H9 (cell line): ENCODE data around the gene WBP1L. TPM values are rescaled to one million over a fixed set of nuclear protein-coding genes. Genes with fewer than 3 reads are reported as not detected.
"Not testable (repeated sequence)": the region's sequence is repeated elsewhere in the genome, so short reads cannot be mapped to it uniquely, and the experiment has no call there.

Experiments used
- DNase-seq: peaks from one replicate; pipeline ENCODE4 v3.0.0-alpha.2; 2017
- H2AFZ ChIP-seq: one replicate; pipeline ENCODE4 v1.6.1; 2013; ENCODE audit warnings: mild to moderate bottlenecking, low read length, control low read depth, moderate library complexity
- H2AK5ac ChIP-seq: 2 replicates; pipeline ENCODE4 v1.6.1; 2013; ENCODE audit warnings: low read length, control low read depth, mixed read lengths; ENCODE audit not compliant: insufficient read length
- H2BK120ac ChIP-seq: one replicate; pipeline ENCODE4 v1.6.1; 2013; ENCODE audit warnings: low read depth, mild to moderate bottlenecking, low read length, control low read depth, inconsistent platforms; ENCODE audit not compliant: poor library complexity, severe bottlenecking
- H2BK12ac ChIP-seq: 2 replicates; pipeline ENCODE4 v1.6.1; 2013; ENCODE audit warnings: low read length, control low read depth, mixed read lengths, low read depth; ENCODE audit not compliant: insufficient read length
- H2BK15ac ChIP-seq: 2 replicates; pipeline ENCODE4 v1.6.1; 2013; ENCODE audit warnings: low read depth, low read length, control low read depth
- H2BK20ac ChIP-seq: one replicate; pipeline ENCODE4 v1.6.1; 2013; ENCODE audit warnings: low read depth, mild to moderate bottlenecking, low read length, control low read depth, inconsistent platforms; ENCODE audit not compliant: poor library complexity, severe bottlenecking
- H2BK5ac ChIP-seq: 2 replicates; pipeline ENCODE4 v1.6.1; 2013; ENCODE audit warnings: low read length, control low read depth, mixed read lengths; ENCODE audit not compliant: insufficient read length
- H3K14ac ChIP-seq: 2 replicates; pipeline ENCODE4 v1.6.1; 2013; ENCODE audit warnings: low read length, control low read depth; ENCODE audit not compliant: insufficient read depth
- H3K18ac ChIP-seq: 2 replicates; pipeline ENCODE4 v1.6.1; 2013; ENCODE audit warnings: low read depth, mild to moderate bottlenecking, mixed read lengths, low read length, control low read depth; ENCODE audit not compliant: insufficient read length
- H3K23ac ChIP-seq: 2 replicates; pipeline ENCODE4 v1.6.1; 2013; ENCODE audit warnings: low read length, control low read depth, mixed read lengths, low read depth; ENCODE audit not compliant: insufficient read length
- H3K23me2 ChIP-seq: 2 replicates; pipeline ENCODE4 v1.6.1; 2013; ENCODE audit warnings: low read depth, mild to moderate bottlenecking, mixed read lengths, low read length, control low read depth; ENCODE audit not compliant: insufficient read length, poor library complexity, severe bottlenecking
- H3K27ac ChIP-seq: 2 replicates; pipeline ENCODE4 v1.5.1; 2013; ENCODE audit warnings: low read length, control low read depth, mixed read lengths, low read depth; ENCODE audit not compliant: insufficient read length
- H3K27me3 ChIP-seq: 2 replicates; pipeline ENCODE4 v1.6.1; 2013; ENCODE audit warnings: low read length, control low read depth, inconsistent platforms; ENCODE audit not compliant: insufficient read depth
- H3K4ac ChIP-seq: 2 replicates; pipeline ENCODE4 v1.6.1; 2013; ENCODE audit warnings: low read depth, mild to moderate bottlenecking, control low read depth, inconsistent platforms, low read length, moderate library complexity
- H3K4me1 ChIP-seq: 2 replicates; pipeline ENCODE4 v1.6.1; 2013; ENCODE audit warnings: low read length, control low read depth, inconsistent platforms; ENCODE audit not compliant: insufficient read depth
- H3K4me2 ChIP-seq: 2 replicates; pipeline ENCODE4 v1.6.1; 2013; ENCODE audit warnings: low read length, control low read depth, mixed read lengths; ENCODE audit not compliant: insufficient read length, insufficient read depth
- H3K56ac ChIP-seq: 2 replicates; pipeline ENCODE4 v1.6.1; 2013; ENCODE audit warnings: low read depth, mild to moderate bottlenecking, mixed read lengths, low read length, control low read depth; ENCODE audit not compliant: insufficient read length
- H3K79me1 ChIP-seq: 2 replicates; pipeline ENCODE4 v1.6.1; 2013; ENCODE audit warnings: low read depth, mild to moderate bottlenecking, moderate library complexity, low read length, control low read depth, inconsistent platforms; ENCODE audit not compliant: insufficient read depth, poor library complexity, severe bottlenecking
- H3K79me2 ChIP-seq: 2 replicates; pipeline ENCODE4 v1.6.1; 2013; ENCODE audit warnings: low read length, control low read depth, inconsistent platforms; ENCODE audit not compliant: insufficient read depth
- H3K9ac ChIP-seq: 2 replicates; pipeline ENCODE4 v1.6.1; 2013; ENCODE audit warnings: low read length, control low read depth, mixed read lengths; ENCODE audit not compliant: insufficient read length; ENCODE audit errors: extremely low read depth
- H3K9me3 ChIP-seq: one replicate; pipeline ENCODE4 v1.6.1; 2013; ENCODE audit warnings: low read depth, low read length, inconsistent platforms; ENCODE audit not compliant: control insufficient read depth
- H3T11ph ChIP-seq: one replicate; pipeline ENCODE4 v1.6.1; 2013; ENCODE audit warnings: mild to moderate bottlenecking, low read length, control low read depth, inconsistent platforms
- H4K20me1 ChIP-seq: one replicate; pipeline ENCODE4 v1.6.1; 2013; ENCODE audit not compliant: control insufficient read depth, insufficient read length, insufficient read depth
- H4K5ac ChIP-seq: 2 replicates; pipeline ENCODE4 v1.6.1; 2013; ENCODE audit warnings: low read depth, mild to moderate bottlenecking, mixed read lengths, low read length, control low read depth; ENCODE audit not compliant: insufficient read length
- H4K8ac ChIP-seq: replicated peaks from 2 replicates; pipeline ENCODE4 v1.6.1; 2013; ENCODE audit warnings: low read length, control low read depth, mixed read lengths, low read depth; ENCODE audit not compliant: insufficient read length
- H4K91ac ChIP-seq: 2 replicates; pipeline ENCODE4 v1.6.1; 2013; ENCODE audit warnings: low read depth, mild to moderate bottlenecking, moderate library complexity, mixed read lengths, low read length, control low read depth; ENCODE audit not compliant: insufficient read length
- H3K27ac Mint-ChIP-seq, 3 experiments: 2 replicates in 2 of 3; 3 replicates in 1 of 3; pipeline ENCODE4 v1.8.0; 2020 to 2021; ENCODE audit warnings: mixed read lengths in 3 of 3, mild to moderate bottlenecking in 1 of 3, moderate library complexity in 1 of 3
- H3K27me3 Mint-ChIP-seq: 2 replicates; pipeline ENCODE4 v1.8.0; 2021; ENCODE audit warnings: low read depth, mild to moderate bottlenecking, moderate library complexity, mixed read lengths
- H3K36me3 Mint-ChIP-seq, 3 experiments: 2 replicates in 2 of 3; 3 replicates in 1 of 3; pipeline ENCODE4 v1.8.0; 2020 to 2021; ENCODE audit warnings: low read depth in 3 of 3, mixed read lengths in 3 of 3; ENCODE audit not compliant: insufficient read depth in 1 of 3
- H3K4me1 Mint-ChIP-seq, 2 experiments: 2 replicates each; pipeline ENCODE4 v1.8.0; 2020; ENCODE audit warnings: mixed read lengths in 2 of 2
- H3K4me3 Mint-ChIP-seq, 2 experiments: 2 replicates in 1 of 2; 3 replicates in 1 of 2; pipeline ENCODE4 v1.8.0; 2020 to 2021; ENCODE audit warnings: mild to moderate bottlenecking in 2 of 2, mixed read lengths in 2 of 2, moderate library complexity in 1 of 2
- H3K9me3 Mint-ChIP-seq, 2 experiments: 2 replicates in 1 of 2; 3 replicates in 1 of 2; pipeline ENCODE4 v1.8.0; 2020; ENCODE audit warnings: mild to moderate bottlenecking in 2 of 2, mixed read lengths in 2 of 2, moderate library complexity in 1 of 2
- CTCF ChIP-seq: fragments of 200-600 bp; sonication (generic); conservative IDR thresholded peaks from 3 replicates; pipeline ENCODE4 v1.8.0; 2021; ENCODE audit warnings: antibody characterized with exemption, mild to moderate bottlenecking
- WGBS: extraction: QIAGEN DNeasy Blood & Tissue Kit; methylation state at CpG from one replicate; pipeline ENCODE4 v1.1.7; 2013; ENCODE audit warnings: missing lambda C conversion rate, low lambda C conversion rate, mixed read lengths; ENCODE audit not compliant: insufficient read length; ENCODE audit errors: extremely low coverage; 5-methylcytosine and 5-hydroxymethylcytosine counted together
- total RNA-seq: library from RNA; stranded (reverse); gene quantifications from 2 replicates; pipeline ENCODE4 v1.2.1, GENCODE V29; 2021

WBP1L gene
- total RNA-seq, 1 experiment from 2014 or later = 23.8 TPM

- peaks cover 0 to 3% of the 10 kb centered on the region in 2 experiments; a peak in 1 of 5 replicates for H3K9me3 Mint-ChIP-seq
- Histone ChIP-seq H3K79me2 (no peaks in the 10 kb centered on the region; the same call in 1 of the 2 replicates), H3K27me3 (no peaks in the 10 kb centered on the region), H3K18ac (no peak overlapping the region), H4K91ac (no peak overlapping the region), H4K5ac (no peak overlapping the region), H4K20me1 (no peaks in the 10 kb centered on the region), H3T11ph (no peak overlapping the region), H2BK12ac (no peak overlapping the region), H2BK120ac (no peak overlapping the region), H2AFZ (no peak overlapping the region), H3K9me3 (no peaks in the 10 kb centered on the region), H3K4me2 (no peak overlapping the region), H2BK15ac (no peak overlapping the region), H2AK5ac (no peak overlapping the region), H2BK5ac (no peak overlapping the region), H3K23ac (no peak overlapping the region), H4K8ac (no peak overlapping the region), H3K4me1 (peaks cover 4% of the 10 kb centered on the region; the same call in 1 of the 2 replicates), H3K14ac (no peak overlapping the region), H3K9ac (no peak overlapping the region), H3K79me1 (no peaks in the 10 kb centered on the region), H2BK20ac (no peak overlapping the region), H3K23me2 (peaks cover 10% of the 10 kb centered on the region), H3K4ac (no peak overlapping the region), H3K56ac (no peak overlapping the region), H3K27ac (no peak overlapping the region)
- H3K27ac Mint-ChIP-seq = no peak overlapping the region
- DNase-seq = no peak
- H3K4me3 Mint-ChIP-seq = no peak overlapping the region
- no CpG with 5 or more reads among the region's 2 CpGs for WGBS
- H3K4me1 Mint-ChIP-seq = peaks cover 26 to 31% of the 10 kb centered on the region in 2 experiments
- H3K27me3 Mint-ChIP-seq = peaks cover 2% of the 10 kb centered on the region
- TF ChIP-seq CTCF = no peak
- H3K36me3 Mint-ChIP-seq = peaks cover 0 to 12% (median 9%) of the 10 kb centered on the region in 3 experiments; a peak in 3 of 7 replicates
Measured at GRCh38 chr10:102741726-102742237, 2.0 kb upstream of the WBP1L start.

- no CpG with 5 or more reads among the region's 5 CpGs for WGBS
- H2AFZ ChIP-seq = not testable (repeated sequence)
- peak overlapping the region in 1 of 3 experiments; percentile 77; a peak in 1 of 7 replicates for H3K27ac Mint-ChIP-seq
Measured at GRCh38 chr10:102742313-102742712, 1.4 kb upstream of the WBP1L start.

More at GRCh38 chr10:102742313-102742712, 1.4 kb upstream of the WBP1L start:
- not testable (repeated sequence) for H4K5ac ChIP-seq, H3K4ac ChIP-seq, H2BK20ac ChIP-seq, H3T11ph ChIP-seq, H3K79me2 ChIP-seq, H2BK120ac ChIP-seq, H3K14ac ChIP-seq, H3K27ac ChIP-seq, H4K91ac ChIP-seq, H3K27me3 ChIP-seq, H2BK5ac ChIP-seq, H4K8ac ChIP-seq, H3K36me3 Mint-ChIP-seq, H3K18ac ChIP-seq, H3K79me1 ChIP-seq, H3K4me1 ChIP-seq, H3K9ac ChIP-seq, H2BK15ac ChIP-seq, H3K27me3 Mint-ChIP-seq, H2BK12ac ChIP-seq, H3K23me2 ChIP-seq, H3K23ac ChIP-seq, H2AK5ac ChIP-seq, H3K56ac ChIP-seq, H3K9me3 ChIP-seq, DNase-seq, H3K4me2 ChIP-seq, H3K4me3 Mint-ChIP-seq, H3K9me3 Mint-ChIP-seq, H4K20me1 ChIP-seq
- H3K4me1 Mint-ChIP-seq = peaks cover 26 to 31% of the 10 kb centered on the region in 2 experiments
